DND-41 (cell line): ENCODE data around the gene DNAAF5.

ENCODE experiments used
- EZH2 ChIP-seq: IDR thresholded peaks from 3 replicates; pipeline ENCODE4 v1.6.1; 2012; ENCODE audit warnings: borderline replicate concordance, low read depth, mild to moderate bottlenecking, moderate library complexity, low read length, inconsistent platforms; ENCODE audit not compliant: severe bottlenecking
- TF ChIP-seq, protein P1 (sequence below): IDR thresholded peaks from 2 replicates; pipeline ENCODE4 v1.5.1; 2012; ENCODE audit warnings: borderline replicate concordance, low read length, moderate library complexity, mild to moderate bottlenecking; ENCODE audit not compliant: poor library complexity, severe bottlenecking; ENCODE audit errors: extremely low read depth

GRCh38 chr7:732556-732955, 6.1 kb downstream of the DNAAF5 start:
- TF ChIP-seq, protein P1, sequence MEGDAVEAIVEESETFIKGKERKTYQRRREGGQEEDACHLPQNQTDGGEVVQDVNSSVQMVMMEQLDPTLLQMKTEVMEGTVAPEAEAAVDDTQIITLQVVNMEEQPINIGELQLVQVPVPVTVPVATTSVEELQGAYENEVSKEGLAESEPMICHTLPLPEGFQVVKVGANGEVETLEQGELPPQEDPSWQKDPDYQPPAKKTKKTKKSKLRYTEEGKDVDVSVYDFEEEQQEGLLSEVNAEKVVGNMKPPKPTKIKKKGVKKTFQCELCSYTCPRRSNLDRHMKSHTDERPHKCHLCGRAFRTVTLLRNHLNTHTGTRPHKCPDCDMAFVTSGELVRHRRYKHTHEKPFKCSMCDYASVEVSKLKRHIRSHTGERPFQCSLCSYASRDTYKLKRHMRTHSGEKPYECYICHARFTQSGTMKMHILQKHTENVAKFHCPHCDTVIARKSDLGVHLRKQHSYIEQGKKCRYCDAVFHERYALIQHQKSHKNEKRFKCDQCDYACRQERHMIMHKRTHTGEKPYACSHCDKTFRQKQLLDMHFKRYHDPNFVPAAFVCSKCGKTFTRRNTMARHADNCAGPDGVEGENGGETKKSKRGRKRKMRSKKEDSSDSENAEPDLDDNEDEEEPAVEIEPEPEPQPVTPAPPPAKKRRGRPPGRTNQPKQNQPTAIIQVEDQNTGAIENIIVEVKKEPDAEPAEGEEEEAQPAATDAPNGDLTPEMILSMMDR, result no peak
- TF ChIP-seq EZH2, result no peak
